ENCODE results near the gene DCTPP1.

DNA sequence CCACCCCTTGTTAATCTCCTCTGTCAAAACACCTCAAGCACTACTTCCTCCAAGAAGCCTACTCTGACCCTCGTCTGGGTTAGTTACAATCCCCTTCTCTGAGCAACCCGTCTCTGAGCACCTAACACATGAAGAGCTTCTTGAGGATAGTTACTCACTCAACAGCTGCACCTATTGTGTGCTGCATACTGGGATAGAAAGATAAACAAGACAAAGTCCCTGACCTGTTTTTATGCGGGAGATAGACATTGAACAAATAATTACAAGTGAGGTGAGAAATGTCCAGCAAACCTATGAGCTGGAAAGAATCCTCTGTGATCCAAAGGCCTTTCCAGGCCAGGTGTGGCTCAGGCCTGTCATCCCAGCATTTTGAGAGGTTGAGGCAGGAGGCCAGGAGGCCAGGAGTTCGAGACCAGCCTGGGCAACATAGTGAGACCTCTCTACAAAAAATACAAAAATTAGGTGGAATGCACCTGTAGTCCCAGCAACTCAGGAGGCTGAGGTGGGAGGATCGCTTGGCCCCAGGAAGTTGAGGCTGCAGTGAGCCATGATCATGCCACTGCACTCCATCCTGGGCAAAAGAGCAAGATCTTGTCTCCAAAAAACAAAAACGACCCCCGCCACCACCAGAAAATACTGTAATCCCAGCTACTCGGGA lies 27.9 kb downstream of the DCTPP1 start:
- TF ChIP-seq, protein P1, sequence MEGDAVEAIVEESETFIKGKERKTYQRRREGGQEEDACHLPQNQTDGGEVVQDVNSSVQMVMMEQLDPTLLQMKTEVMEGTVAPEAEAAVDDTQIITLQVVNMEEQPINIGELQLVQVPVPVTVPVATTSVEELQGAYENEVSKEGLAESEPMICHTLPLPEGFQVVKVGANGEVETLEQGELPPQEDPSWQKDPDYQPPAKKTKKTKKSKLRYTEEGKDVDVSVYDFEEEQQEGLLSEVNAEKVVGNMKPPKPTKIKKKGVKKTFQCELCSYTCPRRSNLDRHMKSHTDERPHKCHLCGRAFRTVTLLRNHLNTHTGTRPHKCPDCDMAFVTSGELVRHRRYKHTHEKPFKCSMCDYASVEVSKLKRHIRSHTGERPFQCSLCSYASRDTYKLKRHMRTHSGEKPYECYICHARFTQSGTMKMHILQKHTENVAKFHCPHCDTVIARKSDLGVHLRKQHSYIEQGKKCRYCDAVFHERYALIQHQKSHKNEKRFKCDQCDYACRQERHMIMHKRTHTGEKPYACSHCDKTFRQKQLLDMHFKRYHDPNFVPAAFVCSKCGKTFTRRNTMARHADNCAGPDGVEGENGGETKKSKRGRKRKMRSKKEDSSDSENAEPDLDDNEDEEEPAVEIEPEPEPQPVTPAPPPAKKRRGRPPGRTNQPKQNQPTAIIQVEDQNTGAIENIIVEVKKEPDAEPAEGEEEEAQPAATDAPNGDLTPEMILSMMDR (IDR thresholded peaks at IDR 0.05) = no peak
- no peak for TF ChIP-seq POLR2A (IDR thresholded peaks at IDR 0.05)
